Spleen (tissue), 7 donors: Measurements from ENCODE around the gene DISP2.

Experiments used
- POLR2A ChIP-seq, 3 donors: fragments of 450-650 bp; IDR thresholded peaks; one replicate each; pipeline ENCODE4 v1.5.1; 2017; ENCODE audit warnings: antibody characterized with exemption in 3 of 3, mild to moderate bottlenecking in 1 of 3
- POLR2AphosphoS5 ChIP-seq, 3 donors: sonication (generic); formaldehyde crosslinking; IDR thresholded peaks; one replicate each; pipeline ENCODE4 v1.5.1; 2017; ENCODE audit warnings: antibody characterized with exemption in 3 of 3
- TF ChIP-seq, protein P1 (sequence below), 11 experiments: fragments of 200-600 bp in 7 of 11; fragments of 450-650 bp in 4 of 11; sonication (generic) in 4 of 11; IDR thresholded peaks in 8 of 11; conservative IDR thresholded peaks in 3 of 11; 1 replicate in 7 of 11; 2 replicates in 4 of 11; pipeline versions ENCODE4 v1.4.0 to v1.8.0; 2016 to 2021; ENCODE audit warnings: antibody characterized with exemption in 11 of 11, inconsistent platforms in 4 of 11, mild to moderate bottlenecking in 1 of 11
- donor health status: DM: no; HTN: no; CAD: no; lungs with moderate emphysema.
- donor health status: DM: no; HTN: no; CAD: no.
- donor health status: DM: no; HTN: no; CAD: no.

DNA sequence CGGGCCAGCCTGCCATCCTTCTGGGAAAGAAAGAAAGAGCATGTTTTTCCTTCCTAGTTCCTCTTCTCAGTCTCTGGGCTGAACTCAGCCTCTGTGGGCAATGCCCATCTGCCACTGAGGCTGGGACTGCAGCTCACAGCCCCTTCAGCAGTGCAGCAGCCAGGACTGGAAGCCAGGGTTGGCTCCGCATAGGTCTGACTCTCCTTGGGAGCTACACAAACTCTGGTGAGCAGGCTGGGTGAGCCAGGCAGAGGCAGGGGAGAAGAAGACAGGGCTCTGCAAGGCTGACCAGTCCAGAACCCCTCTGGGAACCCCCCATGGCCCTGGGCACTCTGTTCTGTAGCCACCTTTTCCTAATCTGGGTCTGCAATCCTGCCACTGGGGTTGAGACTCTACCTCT is 3.6 kb downstream of the DISP2 start:
- TF ChIP-seq POLR2AphosphoS5 (IDR thresholded peaks at IDR 0.05) = no peak
- TF ChIP-seq, protein P1, sequence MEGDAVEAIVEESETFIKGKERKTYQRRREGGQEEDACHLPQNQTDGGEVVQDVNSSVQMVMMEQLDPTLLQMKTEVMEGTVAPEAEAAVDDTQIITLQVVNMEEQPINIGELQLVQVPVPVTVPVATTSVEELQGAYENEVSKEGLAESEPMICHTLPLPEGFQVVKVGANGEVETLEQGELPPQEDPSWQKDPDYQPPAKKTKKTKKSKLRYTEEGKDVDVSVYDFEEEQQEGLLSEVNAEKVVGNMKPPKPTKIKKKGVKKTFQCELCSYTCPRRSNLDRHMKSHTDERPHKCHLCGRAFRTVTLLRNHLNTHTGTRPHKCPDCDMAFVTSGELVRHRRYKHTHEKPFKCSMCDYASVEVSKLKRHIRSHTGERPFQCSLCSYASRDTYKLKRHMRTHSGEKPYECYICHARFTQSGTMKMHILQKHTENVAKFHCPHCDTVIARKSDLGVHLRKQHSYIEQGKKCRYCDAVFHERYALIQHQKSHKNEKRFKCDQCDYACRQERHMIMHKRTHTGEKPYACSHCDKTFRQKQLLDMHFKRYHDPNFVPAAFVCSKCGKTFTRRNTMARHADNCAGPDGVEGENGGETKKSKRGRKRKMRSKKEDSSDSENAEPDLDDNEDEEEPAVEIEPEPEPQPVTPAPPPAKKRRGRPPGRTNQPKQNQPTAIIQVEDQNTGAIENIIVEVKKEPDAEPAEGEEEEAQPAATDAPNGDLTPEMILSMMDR (IDR thresholded peaks at IDR 0.05 in 8 of 11, conservative IDR thresholded peaks at IDR 0.05 in 3 of 11) = no peak
- no peak for TF ChIP-seq POLR2A (IDR thresholded peaks at IDR 0.05)
